ENCODE measurements around the gene FNDC11. TPM values are rescaled to one million over a fixed set of nuclear protein-coding genes. Genes with fewer than 3 reads are reported as not detected.

The FNDC11 gene
- total RNA-seq, 2 experiments from 2014 or later, result 0.41 to 3.0 TPM

- POLR2A ChIA-PET, result no interaction called here
These were observed 28.6 kb downstream of the FNDC11 start for GRCh38 chr20:63582382-63583063.

GRCh38 chr20:63585616-63586565, 31.9 kb downstream of the FNDC11 start:
- Histone ChIP-seq H2AFZ (ENCODE audit: low read length) (no peak overlapping the region), H4K20me1 (ENCODE audit: insufficient read depth, low read length) (no peaks in the 10 kb centered on the region), H3K27ac (ENCODE audit: low read depth, low read length, poor library complexity, severe bottlenecking) (no peak overlapping the region), H3K4me1 (ENCODE audit: insufficient read depth, low read length, poor library complexity, severe bottlenecking) (no peaks in the 10 kb centered on the region), H3K9me3 (ENCODE audit: low read length) (no peaks in the 10 kb centered on the region), H3K79me2 (ENCODE audit: insufficient read depth, low read depth, low read length) (no peaks in the 10 kb centered on the region), H3K4me3 (ENCODE audit: low read depth, low read length, poor library complexity, severe bottlenecking) (no peak overlapping the region), H3K9me2 (ENCODE audit: insufficient read depth, low read length) (no peaks in the 10 kb centered on the region), H3K4me2 (ENCODE audit: low read length) (no peak overlapping the region), H3K36me3 (ENCODE audit: insufficient read depth, low read length) (peaks cover 13% of the 10 kb centered on the region; the same call in 1 of the 2 replicates)
- ChIA-PET POLR2A (no interaction called here), CTCF (ENCODE audit: unreplicated experiment) (no interaction called here)
- DNase-seq (ENCODE audit: low spot score), result no peak
- no TSS peak for BruUV-seq (replicated peaks)
- TF ChIP-seq CTCF (conservative IDR thresholded peaks at IDR 0.05; ENCODE audit: low read length) (no peak), EZH2phosphoT487 (IDR thresholded peaks at IDR 0.05; ENCODE audit: borderline replicate concordance, low read depth, low read length) (no peak)
- intact Hi-C loops (cut with micrococcal nuclease; ENCODE audit: unreplicated experiment), result no loop called here

More at GRCh38 chr20:63582382-63583063, 28.6 kb downstream of the FNDC11 start:
- no peaks in the 10 kb centered on the region for H3K36me3 ChIP-seq (ENCODE audit: insufficient read depth, low read length)
- intact Hi-C loops (cut with micrococcal nuclease; ENCODE audit: unreplicated experiment), result no loop called here
- no peak overlapping the region for H3K27ac ChIP-seq (ENCODE audit: low read depth, low read length, poor library complexity, severe bottlenecking)
- CTCF ChIA-PET (ENCODE audit: unreplicated experiment), result no interaction called here
- no peaks in the 10 kb centered on the region for H3K79me2 ChIP-seq (ENCODE audit: insufficient read depth, low read depth, low read length)
- no peak overlapping the region for H3K4me2 ChIP-seq (ENCODE audit: low read length)
- DNase-seq (ENCODE audit: low spot score), result no peak
- no peaks in the 10 kb centered on the region for H3K4me1 ChIP-seq (ENCODE audit: insufficient read depth, low read length, poor library complexity, severe bottlenecking)
- no peaks in the 10 kb centered on the region for H3K9me2 ChIP-seq (ENCODE audit: insufficient read depth, low read length)
- no peak for TF ChIP-seq EZH2phosphoT487 (IDR thresholded peaks at IDR 0.05; ENCODE audit: borderline replicate concordance, low read depth, low read length)
- no peak for TF ChIP-seq CTCF (conservative IDR thresholded peaks at IDR 0.05; ENCODE audit: low read length)
- no TSS peak for BruUV-seq (replicated peaks)
- H4K20me1 ChIP-seq (ENCODE audit: insufficient read depth, low read length), result no peaks in the 10 kb centered on the region
- no peak overlapping the region for H3K4me3 ChIP-seq (ENCODE audit: low read depth, low read length, poor library complexity, severe bottlenecking)
- no peaks in the 10 kb centered on the region for H3K9me3 ChIP-seq (ENCODE audit: low read length)
- no peak overlapping the region for H2AFZ ChIP-seq (ENCODE audit: low read length)
